Neural cell (in vitro differentiated cells): ENCODE measurements around the gene MYCBPAP. TPM values are rescaled to one million over a fixed set of nuclear protein-coding genes. Genes with fewer than 3 reads are reported as not detected.

Experiments used
- H2AFZ ChIP-seq: fragments of 200-600, 300-800 bp; sonication (generic), shearing (Covaris generic); 2 replicates; pipeline ENCODE4 v1.6.0; 2014; ENCODE audit warnings: low read depth, mild to moderate bottlenecking, antibody characterized with exemption, low read length, moderate library complexity
- H3F3A ChIP-seq: fragments of 200-600 bp; shearing (Covaris generic); 2 replicates; pipeline ENCODE4 v1.6.1; 2016; ENCODE audit warnings: mild to moderate bottlenecking, moderate library complexity, mixed read lengths, antibody characterized with exemption, low read length; ENCODE audit not compliant: insufficient read depth, poor library complexity, severe bottlenecking
- H3K27ac ChIP-seq: fragments of 200-600, 300-800 bp; sonication (generic), shearing (Covaris generic); 2 replicates; pipeline ENCODE4 v1.5.1; 2014; ENCODE audit warnings: mild to moderate bottlenecking, low read length, moderate library complexity
- H3K27me3 ChIP-seq: fragments of 300-800, 200-600 bp; sonication (generic), shearing (Covaris generic); 2 replicates; pipeline ENCODE4 v1.6.0; 2014; ENCODE audit warnings: mild to moderate bottlenecking, low read depth, low read length, moderate library complexity; ENCODE audit not compliant: insufficient read depth
- H3K36me3 ChIP-seq: fragments of 300-800, 200-600 bp; sonication (generic), shearing (Covaris generic); 2 replicates; pipeline ENCODE4 v1.5.1; 2014; ENCODE audit warnings: mild to moderate bottlenecking, antibody characterized with exemption, low read length, moderate library complexity; ENCODE audit not compliant: insufficient read depth
- H3K4me2 ChIP-seq: fragments of 300-800, 200-600 bp; sonication (generic), shearing (Covaris generic); 2 replicates; pipeline ENCODE4 v1.6.0; 2014; ENCODE audit warnings: mild to moderate bottlenecking, low read length
- H3K4me3 ChIP-seq: fragments of 300-800, 200-600 bp; sonication (generic), shearing (Covaris generic); 2 replicates; pipeline ENCODE4 v1.5.1; 2014; ENCODE audit warnings: mild to moderate bottlenecking, low read length, moderate library complexity
- H3K79me2 ChIP-seq: fragments of 200-600 bp; shearing (Covaris generic); replicated peaks from 2 replicates; pipeline ENCODE4 v1.6.0; 2014; ENCODE audit warnings: mild to moderate bottlenecking, low read length, moderate library complexity; ENCODE audit not compliant: insufficient read depth
- H3K9ac ChIP-seq: fragments of 300-800, 200-600 bp; sonication (generic), shearing (Covaris generic); 2 replicates; pipeline ENCODE4 v1.6.1; 2016; ENCODE audit warnings: mild to moderate bottlenecking, low read length, mixed read lengths
- H3K9me2 ChIP-seq: fragments of 200-600 bp; shearing (Covaris generic); 2 replicates; pipeline ENCODE4 v1.6.1; 2016; ENCODE audit warnings: mild to moderate bottlenecking, low read length, mixed read lengths; ENCODE audit not compliant: insufficient read depth
- H3K9me3 ChIP-seq: fragments of 200-600, 300-800 bp; sonication (generic), shearing (Covaris generic); 2 replicates; pipeline ENCODE4 v1.6.1; 2016; ENCODE audit warnings: mild to moderate bottlenecking, mixed run types, low read length, moderate library complexity, mixed read lengths
- H4K20me1 ChIP-seq: fragments of 200-600 bp; shearing (Covaris generic); 2 replicates; pipeline ENCODE4 v1.6.1; 2016; ENCODE audit warnings: mild to moderate bottlenecking, mixed run types; ENCODE audit not compliant: insufficient read depth
- EP300 ChIP-seq: fragments of 450-650 bp; conservative IDR thresholded peaks from 2 replicates; pipeline ENCODE4 v1.6.1; 2014; ENCODE audit warnings: antibody characterized with exemption, mild to moderate bottlenecking, moderate library complexity; ENCODE audit not compliant: poor library complexity, severe bottlenecking
- EZH2 ChIP-seq: fragments of 200-600, 300-800 bp; shearing (Covaris generic), sonication (generic); IDR thresholded peaks from 2 replicates; pipeline ENCODE4 v1.6.1; 2014; ENCODE audit warnings: antibody characterized with exemption, low read length, borderline replicate concordance, mild to moderate bottlenecking; ENCODE audit not compliant: insufficient read depth, poor library complexity, severe bottlenecking
- MXI1 ChIP-seq: fragments of 450-650 bp; conservative IDR thresholded peaks from 2 replicates; pipeline ENCODE4 v1.6.1; 2014; ENCODE audit warnings: antibody characterized with exemption, mild to moderate bottlenecking; ENCODE audit not compliant: poor library complexity, severe bottlenecking
- POLR2AphosphoS5 ChIP-seq: IDR thresholded peaks from 2 replicates; pipeline ENCODE4 v1.6.1; 2012
- RAD21 ChIP-seq: fragments of 450-650 bp; conservative IDR thresholded peaks from 2 replicates; pipeline ENCODE4 v1.6.1; 2014; ENCODE audit warnings: antibody characterized with exemption, mild to moderate bottlenecking, moderate library complexity
- SMC3 ChIP-seq: fragments of 450-650 bp; conservative IDR thresholded peaks from 2 replicates; pipeline ENCODE4 v1.6.1; 2014; ENCODE audit warnings: antibody characterized with exemption, mild to moderate bottlenecking, moderate library complexity; ENCODE audit not compliant: poor library complexity
- TAF1 ChIP-seq: IDR thresholded peaks from 2 replicates; pipeline ENCODE4 v1.6.1; 2012; ENCODE audit warnings: low read depth
- polyA plus RNA-seq: library from polyadenylated mRNA; depleted of rRNA; stranded (reverse); fragments of >200 nt; gene quantifications from 2 replicates; pipeline ENCODE4 v1.2.3, GENCODE V29; 2014
- TF ChIP-seq, protein P1 (sequence below): fragments of 450-650 bp; IDR thresholded peaks from 2 replicates; pipeline ENCODE4 v1.5.1; 2014; ENCODE audit warnings: antibody characterized with exemption, mild to moderate bottlenecking, moderate library complexity; ENCODE audit not compliant: poor library complexity, severe bottlenecking
- TF ChIP-seq, protein P2 (sequence below): IDR thresholded peaks from 2 replicates; pipeline ENCODE4 v1.6.1; 2012; ENCODE audit warnings: borderline replicate concordance

The MYCBPAP gene
- polyA plus RNA-seq, 1 donor from 2014 or later = 0.35 TPM

DNA sequence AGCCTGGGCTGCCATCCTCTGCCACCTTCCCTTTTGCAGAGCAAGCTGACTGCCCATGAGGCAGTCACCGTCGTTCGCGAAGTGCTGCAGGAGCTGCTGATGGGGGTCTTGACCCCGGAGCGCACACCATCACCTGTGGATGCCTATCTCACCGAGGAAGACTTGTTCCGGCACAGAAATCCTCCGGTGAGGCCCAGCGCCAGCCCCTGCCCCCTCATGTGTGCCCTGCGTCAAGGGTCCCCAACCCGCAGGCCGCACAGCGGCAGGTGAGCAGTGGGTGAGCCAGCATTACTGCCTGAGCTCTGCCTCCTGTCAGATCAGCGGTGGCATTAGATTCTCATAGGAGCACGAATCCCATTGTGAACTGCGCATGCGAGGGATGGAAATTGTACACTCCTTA lies 16.6 kb downstream of the MYCBPAP start:
- Histone ChIP-seq H3K79me2 (no peaks in the 10 kb centered on the region), H3K9ac (no peak overlapping the region), H3K9me3 (no peaks in the 10 kb centered on the region), H3K4me3 (no peak overlapping the region), H3K27me3 (no peaks in the 10 kb centered on the region), H3K27ac (no peak overlapping the region), H3K4me2 (no peak overlapping the region), H3K9me2 (no peaks in the 10 kb centered on the region), H4K20me1 (no peaks in the 10 kb centered on the region), H3F3A (no peaks in the 10 kb centered on the region), H3K36me3 (no peaks in the 10 kb centered on the region), H2AFZ (no peak overlapping the region)
- TF ChIP-seq EP300 = no peak
- TF ChIP-seq, protein P1, sequence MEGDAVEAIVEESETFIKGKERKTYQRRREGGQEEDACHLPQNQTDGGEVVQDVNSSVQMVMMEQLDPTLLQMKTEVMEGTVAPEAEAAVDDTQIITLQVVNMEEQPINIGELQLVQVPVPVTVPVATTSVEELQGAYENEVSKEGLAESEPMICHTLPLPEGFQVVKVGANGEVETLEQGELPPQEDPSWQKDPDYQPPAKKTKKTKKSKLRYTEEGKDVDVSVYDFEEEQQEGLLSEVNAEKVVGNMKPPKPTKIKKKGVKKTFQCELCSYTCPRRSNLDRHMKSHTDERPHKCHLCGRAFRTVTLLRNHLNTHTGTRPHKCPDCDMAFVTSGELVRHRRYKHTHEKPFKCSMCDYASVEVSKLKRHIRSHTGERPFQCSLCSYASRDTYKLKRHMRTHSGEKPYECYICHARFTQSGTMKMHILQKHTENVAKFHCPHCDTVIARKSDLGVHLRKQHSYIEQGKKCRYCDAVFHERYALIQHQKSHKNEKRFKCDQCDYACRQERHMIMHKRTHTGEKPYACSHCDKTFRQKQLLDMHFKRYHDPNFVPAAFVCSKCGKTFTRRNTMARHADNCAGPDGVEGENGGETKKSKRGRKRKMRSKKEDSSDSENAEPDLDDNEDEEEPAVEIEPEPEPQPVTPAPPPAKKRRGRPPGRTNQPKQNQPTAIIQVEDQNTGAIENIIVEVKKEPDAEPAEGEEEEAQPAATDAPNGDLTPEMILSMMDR = no peak
- TF ChIP-seq EZH2 = no peak
- no peak for TF ChIP-seq POLR2AphosphoS5
- TF ChIP-seq TAF1 = no peak

- no peaks in the 10 kb centered on the region for H3K36me3 ChIP-seq
- H3K4me3 ChIP-seq = no peak overlapping the region
- H3K9me3 ChIP-seq = no peaks in the 10 kb centered on the region
- H3K9me2 ChIP-seq = no peaks in the 10 kb centered on the region
- no peak overlapping the region for H3K4me2 ChIP-seq
- H2AFZ ChIP-seq = no peak overlapping the region
- TF ChIP-seq EZH2 (no peak), SMC3 (no peak), MXI1 (no peak), RAD21 (no peak), POLR2AphosphoS5 (no peak), EP300 (no peak), TAF1 (no peak)
- TF ChIP-seq, protein P1 = no peak
- TF ChIP-seq, protein P2, sequence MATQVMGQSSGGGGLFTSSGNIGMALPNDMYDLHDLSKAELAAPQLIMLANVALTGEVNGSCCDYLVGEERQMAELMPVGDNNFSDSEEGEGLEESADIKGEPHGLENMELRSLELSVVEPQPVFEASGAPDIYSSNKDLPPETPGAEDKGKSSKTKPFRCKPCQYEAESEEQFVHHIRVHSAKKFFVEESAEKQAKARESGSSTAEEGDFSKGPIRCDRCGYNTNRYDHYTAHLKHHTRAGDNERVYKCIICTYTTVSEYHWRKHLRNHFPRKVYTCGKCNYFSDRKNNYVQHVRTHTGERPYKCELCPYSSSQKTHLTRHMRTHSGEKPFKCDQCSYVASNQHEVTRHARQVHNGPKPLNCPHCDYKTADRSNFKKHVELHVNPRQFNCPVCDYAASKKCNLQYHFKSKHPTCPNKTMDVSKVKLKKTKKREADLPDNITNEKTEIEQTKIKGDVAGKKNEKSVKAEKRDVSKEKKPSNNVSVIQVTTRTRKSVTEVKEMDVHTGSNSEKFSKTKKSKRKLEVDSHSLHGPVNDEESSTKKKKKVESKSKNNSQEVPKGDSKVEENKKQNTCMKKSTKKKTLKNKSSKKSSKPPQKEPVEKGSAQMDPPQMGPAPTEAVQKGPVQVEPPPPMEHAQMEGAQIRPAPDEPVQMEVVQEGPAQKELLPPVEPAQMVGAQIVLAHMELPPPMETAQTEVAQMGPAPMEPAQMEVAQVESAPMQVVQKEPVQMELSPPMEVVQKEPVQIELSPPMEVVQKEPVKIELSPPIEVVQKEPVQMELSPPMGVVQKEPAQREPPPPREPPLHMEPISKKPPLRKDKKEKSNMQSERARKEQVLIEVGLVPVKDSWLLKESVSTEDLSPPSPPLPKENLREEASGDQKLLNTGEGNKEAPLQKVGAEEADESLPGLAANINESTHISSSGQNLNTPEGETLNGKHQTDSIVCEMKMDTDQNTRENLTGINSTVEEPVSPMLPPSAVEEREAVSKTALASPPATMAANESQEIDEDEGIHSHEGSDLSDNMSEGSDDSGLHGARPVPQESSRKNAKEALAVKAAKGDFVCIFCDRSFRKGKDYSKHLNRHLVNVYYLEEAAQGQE = no peak
- H4K20me1 ChIP-seq = no peaks in the 10 kb centered on the region
- no peak overlapping the region for H3K9ac ChIP-seq
- H3K27ac ChIP-seq = no peak overlapping the region
- no peaks in the 10 kb centered on the region for H3K79me2 ChIP-seq
- H3F3A ChIP-seq = no peaks in the 10 kb centered on the region
- peaks cover 3% of the 10 kb centered on the region for H3K27me3 ChIP-seq
These were observed 19.0 kb downstream of the MYCBPAP start for GRCh38 chr17:50527155-50527762.
